Endothelial cell of umbilical vein (primary cell): ENCODE data around the gene CCDC116. TPM values are rescaled to one million over a fixed set of nuclear protein-coding genes. Genes with fewer than 3 reads are reported as not detected.

Experiments
- BruUV-seq: library from RNA; stranded (reverse); fragments of 400-500 nt; replicated peaks from 2 replicates; lab custom pipeline; 2021; lab: Mats Ljungman, UMichigan
- CTCF ChIA-PET: fragments of 300-600, 350-600 bp; sonication (Branson Sonifier 250); formaldehyde crosslinking; loops from one replicate; lab custom pipeline; 2021; ENCODE audit warnings: antibody characterized with exemption, inconsistent platforms; lab: Charles Lee
- POLR2A ChIA-PET: fragments of 300-600, 350-600 bp; sonication (Branson Sonifier 250); formaldehyde crosslinking; loops from one replicate; lab custom pipeline; 2021; ENCODE audit warnings: antibody characterized with exemption, inconsistent platforms; lab: Charles Lee
- DNase-seq: peaks from one replicate; pipeline ENCODE4 v3.0.0-alpha.2; 2011; ENCODE audit warnings: low read depth, low spot score
- FAIRE-seq: peaks from 2 replicates; lab custom pipeline; 2011; peaks lifted over from hg19 to GRCh38; lab: Jason Lieb, UNC
- H2AFZ ChIP-seq: 2 replicates; pipeline ENCODE4 v1.6.0; 2012; ENCODE audit warnings: low read depth, low read length, control low read depth, inconsistent platforms
- H3K27ac ChIP-seq: 2 replicates; pipeline ENCODE4 v1.5.1; 2011; ENCODE audit warnings: low read depth, mild to moderate bottlenecking, control low read depth, low read length, moderate library complexity; ENCODE audit not compliant: insufficient read depth
- H3K27me3 ChIP-seq, 2 experiments: 2 replicates each; pipeline versions ENCODE4 v1.6.0 to v1.6.1; 2011; ENCODE audit warnings: low read length in 2 of 2, mixed read lengths in 1 of 2; ENCODE audit not compliant: control insufficient read depth in 2 of 2, insufficient read depth in 2 of 2
- H3K36me3 ChIP-seq, 2 experiments: 2 replicates in 1 of 2; 3 replicates in 1 of 2; pipeline ENCODE4 v1.5.1; 2011; ENCODE audit warnings: low read length in 2 of 2, mild to moderate bottlenecking in 1 of 2, moderate library complexity in 1 of 2; ENCODE audit not compliant: control insufficient read depth in 2 of 2, insufficient read depth in 2 of 2; ENCODE audit errors: extremely low read depth in 1 of 2
- H3K4me1 ChIP-seq: 3 replicates; pipeline ENCODE4 v1.5.1; 2011; ENCODE audit warnings: mild to moderate bottlenecking, low read length; ENCODE audit not compliant: control insufficient read depth, insufficient read depth; ENCODE audit errors: extremely low read depth
- H3K4me2 ChIP-seq: 2 replicates; pipeline ENCODE4 v1.6.1; 2011; ENCODE audit warnings: low read length, control low read depth, mixed read lengths; ENCODE audit not compliant: insufficient read depth
- H3K4me3 ChIP-seq, 3 experiments: fragments of 200-600 bp in 1 of 3; sonication (generic), shearing (Covaris generic) in 1 of 3; replicated peaks in 1 of 3; 2 replicates each; pipeline ENCODE4 v1.5.1; 2011 to 2016; ENCODE audit warnings: control low read depth in 3 of 3, low read length in 3 of 3, mild to moderate bottlenecking in 2 of 3, inconsistent platforms in 1 of 3, low read depth in 1 of 3, moderate library complexity in 1 of 3; ENCODE audit not compliant: insufficient read depth in 1 of 3
- H3K79me2 ChIP-seq: 2 replicates; pipeline ENCODE4 v1.6.0; 2012; ENCODE audit warnings: low read length, inconsistent platforms; ENCODE audit not compliant: control insufficient read depth, insufficient read depth
- H3K9ac ChIP-seq: replicated peaks from 2 replicates; pipeline ENCODE3; 2011; ENCODE audit warnings: low read length, control low read depth; ENCODE audit not compliant: insufficient read depth; ENCODE audit errors: extremely low read depth
- H3K9me1 ChIP-seq: replicated peaks from 3 replicates; pipeline ENCODE4 v1.6.0; 2011; ENCODE audit warnings: mild to moderate bottlenecking, low read length; ENCODE audit not compliant: control insufficient read depth, insufficient read depth; ENCODE audit errors: extremely low read depth
- H3K9me3 ChIP-seq: replicated peaks from 2 replicates; pipeline ENCODE4 v1.5.1; 2012; ENCODE audit warnings: low read length, inconsistent platforms; ENCODE audit not compliant: control insufficient read depth, insufficient read depth
- H4K20me1 ChIP-seq: replicated peaks from 2 replicates; pipeline ENCODE3; 2011; ENCODE audit warnings: mild to moderate bottlenecking, low read length; ENCODE audit not compliant: control insufficient read depth, insufficient read depth; ENCODE audit errors: extremely low read depth
- CTCF ChIP-seq, 2 donors: IDR thresholded peaks; 1 replicate in 1 of 2; 2 replicates in 1 of 2; pipeline ENCODE4 v1.5.1; 2011; ENCODE audit warnings: low read length in 2 of 2, mild to moderate bottlenecking in 2 of 2, moderate library complexity in 2 of 2, control low read depth in 1 of 2, inconsistent platforms in 1 of 2, low read depth in 1 of 2; ENCODE audit not compliant: insufficient read depth in 1 of 2; ENCODE audit errors: extremely low read depth in 1 of 2
- EZH2 ChIP-seq: IDR thresholded peaks from 2 replicates; pipeline ENCODE4 v1.6.1; 2012; ENCODE audit warnings: borderline replicate concordance, low read depth, mild to moderate bottlenecking, moderate library complexity, low read length, inconsistent platforms; ENCODE audit not compliant: severe bottlenecking
- FOS ChIP-seq: IDR thresholded peaks from 2 replicates; pipeline ENCODE4 v1.6.1; 2011; ENCODE audit warnings: mild to moderate bottlenecking, low read length, moderate library complexity, borderline replicate concordance; ENCODE audit not compliant: insufficient read depth
- GATA2 ChIP-seq: IDR thresholded peaks from 2 replicates; pipeline ENCODE4 v1.7.0; 2011; ENCODE audit warnings: low read depth, mild to moderate bottlenecking, moderate library complexity, mixed read lengths, low read length; ENCODE audit not compliant: insufficient read length, insufficient read depth
- JUN ChIP-seq: IDR thresholded peaks from 2 replicates; pipeline ENCODE4 v1.6.1; 2011; ENCODE audit warnings: borderline replicate concordance, low read depth; ENCODE audit not compliant: insufficient read length, insufficient read depth
- MAX ChIP-seq: IDR thresholded peaks from 2 replicates; pipeline ENCODE4 v1.6.1; 2011; ENCODE audit not compliant: insufficient read depth, insufficient read length
- MYC ChIP-seq: IDR thresholded peaks from one replicate; pipeline ENCODE4 v1.6.1; 2011; ENCODE audit warnings: mild to moderate bottlenecking, low read depth, low read length
- POLR2A ChIP-seq: IDR thresholded peaks from 2 replicates; pipeline ENCODE4 v1.6.1; 2012; ENCODE audit warnings: low read depth, mild to moderate bottlenecking, control low read depth, low read length
- POLR2AphosphoS5 ChIP-seq: IDR thresholded peaks from 2 replicates; pipeline ENCODE4 v1.6.1; 2012; ENCODE audit warnings: low read depth, mild to moderate bottlenecking, control low read depth, low read length, moderate library complexity; ENCODE audit not compliant: insufficient read depth
- dilution Hi-C: fragments of 300-500 bp; cut with MboI; formaldehyde crosslinking; loops from one replicate; pipeline ENCODE4 v1.15.0; 2019; ENCODE audit warnings: low sequenced_read_pairs; ENCODE audit not compliant: extremely low pct_ligation_motif_present
- intact Hi-C: fragments of 100-400 bp; cut with micrococcal nuclease; formaldehyde crosslinking; loops from one replicate; pipeline ENCODE4 v1.10.0; 2022
- polyA plus RNA-seq, 4 experiments: library from polyadenylated mRNA; depleted of rRNA in 3 of 4; stranded (reverse) in 3 of 4; unstranded in 1 of 4; fragments of >200 nt; gene quantifications; 2 replicates each; pipeline versions ENCODE4 v1.2.1 to v1.2.3, GENCODE V29; 2011 to 2012; ENCODE audit warnings: missing spikeins in 1 of 4
- total RNA-seq: library from RNA; stranded (reverse); gene quantifications from 2 replicates; pipeline ENCODE4 v1.2.3, GENCODE V29; 2021

Gene CCDC116
- total and polyA plus RNA-seq, 2 donors (not counting 3 experiments of a cell fraction or from before 2014, with no cell fraction given): 0.21 to 0.33 TPM

- CTCF ChIA-PET: no interaction called here
- H3K9ac ChIP-seq: no peak overlapping the region
- FAIRE-seq (no peak), DNase-seq (no peak)
- no peak overlapping the region for H3K27ac ChIP-seq
- H4K20me1 ChIP-seq: peaks cover 9% of the 10 kb centered on the region
- POLR2A ChIA-PET: interaction anchor here (0.6 kb wide), 1 partner anchor 9 kb away, joined by 3 read pairs; no protein-coding TSS in a partner anchor
- H3K4me3 ChIP-seq: no peak overlapping the region
- no peaks in the 10 kb centered on the region for H3K9me3 ChIP-seq
- H3K27me3 ChIP-seq: no peaks in the 10 kb centered on the region
- no TSS peak for BruUV-seq
- H3K79me2 ChIP-seq: peaks cover 98% of the 10 kb centered on the region
- peaks cover 19 to 32% of the 10 kb centered on the region in 2 experiments for H3K36me3 ChIP-seq
- intact Hi-C loops: no loop called here
- H3K4me2 ChIP-seq: no peak overlapping the region
- no peak overlapping the region for H2AFZ ChIP-seq
- dilution Hi-C loops: no loop called here
- H3K9me1 ChIP-seq: no peaks in the 10 kb centered on the region
- TF ChIP-seq FOS (no peak), GATA2 (no peak), EZH2 (no peak), MYC (no peak), POLR2A (no peak), POLR2AphosphoS5 (no peak), JUN (no peak), MAX (no peak)
- H3K4me1 ChIP-seq: no peaks in the 10 kb centered on the region
Measured at GRCh38 chr22:21591695-21592094, 40.9 kb upstream of the CCDC116 start.

GRCh38 chr22:21592422-21592821 is 40.1 kb upstream of the CCDC116 start:
- Histone ChIP-seq H2AFZ (no peak overlapping the region), H3K27ac (no peak overlapping the region), H3K27me3 (no peaks in the 10 kb centered on the region), H3K4me1 (no peaks in the 10 kb centered on the region), H3K79me2 (peaks cover 98% of the 10 kb centered on the region), H3K36me3 (peaks cover 19 to 32% of the 10 kb centered on the region in 2 experiments), H3K9ac (no peak overlapping the region), H4K20me1 (peaks cover 10% of the 10 kb centered on the region), H3K4me2 (no peak overlapping the region), H3K9me3 (no peaks in the 10 kb centered on the region), H3K4me3 (no peak overlapping the region), H3K9me1 (no peaks in the 10 kb centered on the region)
- no peak for FAIRE-seq
- BruUV-seq: no TSS peak
- TF ChIP-seq CTCF (IDR thresholded peaks at IDR 0.05; ENCODE audit: extremely low read depth in 1 of 2, insufficient read depth in 1 of 2, low read depth in 1 of 2, low read length in 2 of 2) (no peak), MAX (no peak), FOS (no peak), GATA2 (no peak), MYC (no peak), POLR2A (no peak), EZH2 (no peak), POLR2AphosphoS5 (no peak)
- DNase-seq: no peak
- intact Hi-C loops: no loop called here
- CTCF ChIA-PET: no interaction called here
- POLR2A ChIA-PET: interaction anchor here (0.5 kb wide), 1 partner anchor 24 kb away, joined by 3 read pairs; no protein-coding TSS in a partner anchor
- dilution Hi-C loops: no loop called here
